ENCODE results near the gene ORMDL3.
"Not testable (repeated sequence)": the region's sequence is repeated elsewhere in the genome, so short reads cannot be mapped to it uniquely, and the experiment has no call there.

ORMDL3 gene

DNA sequence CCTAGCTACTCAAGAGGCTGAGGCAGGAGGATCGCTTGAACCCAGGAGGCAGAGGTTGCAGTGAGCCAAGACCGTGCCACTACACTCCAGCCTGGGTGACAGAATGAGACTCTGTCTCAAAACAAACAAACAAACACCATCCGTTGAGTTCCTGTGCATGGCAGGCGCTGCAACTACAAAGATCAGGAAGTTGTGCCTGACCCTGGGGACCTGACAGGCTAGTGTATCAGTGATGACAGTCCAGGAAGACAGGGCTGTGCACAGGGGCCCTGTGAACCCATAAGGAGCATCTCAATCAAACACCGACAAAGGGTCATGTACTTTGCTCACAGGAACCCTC is 21.1 kb upstream of the ORMDL3 start:
- DNase-seq: not testable (repeated sequence)

DNA sequence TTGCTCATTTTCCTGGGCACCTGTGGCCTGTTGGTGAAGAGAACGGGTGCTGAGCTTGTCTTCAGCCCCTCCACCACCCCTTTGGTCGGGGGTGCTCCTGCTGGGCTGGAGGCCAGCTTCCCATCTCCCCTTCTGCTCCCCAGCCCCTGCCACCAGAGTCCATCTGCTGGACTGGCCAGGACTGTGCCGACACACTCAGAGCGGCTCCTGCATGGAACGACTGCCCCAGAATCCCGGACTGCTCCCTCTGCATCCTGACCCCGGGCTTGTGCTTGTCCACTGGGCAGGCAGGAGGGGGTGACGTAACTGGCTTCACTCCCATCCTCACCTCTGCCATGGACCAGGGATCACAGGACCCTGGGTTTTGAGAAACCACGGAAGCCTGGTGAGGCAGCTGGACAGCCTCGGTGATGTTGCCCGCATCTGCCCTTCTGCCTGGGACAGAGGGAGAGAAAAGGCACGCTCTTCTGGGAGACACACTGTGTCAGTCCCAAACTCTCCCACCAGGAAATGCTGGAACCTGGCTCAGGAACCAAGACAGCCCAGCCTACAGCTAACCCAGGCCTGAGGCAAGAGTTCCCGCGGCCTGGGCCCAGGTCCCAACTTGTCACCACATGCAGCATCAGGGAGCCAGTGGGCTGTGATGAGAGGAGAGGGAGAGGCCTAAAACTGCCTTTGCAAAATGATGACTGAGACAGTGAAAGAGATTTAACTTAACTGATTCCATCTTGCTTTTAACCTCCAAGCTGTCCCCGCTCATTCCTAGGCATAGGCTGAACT is 19.3 kb upstream of the ORMDL3 start:
- DNase-seq: no peak

DNA sequence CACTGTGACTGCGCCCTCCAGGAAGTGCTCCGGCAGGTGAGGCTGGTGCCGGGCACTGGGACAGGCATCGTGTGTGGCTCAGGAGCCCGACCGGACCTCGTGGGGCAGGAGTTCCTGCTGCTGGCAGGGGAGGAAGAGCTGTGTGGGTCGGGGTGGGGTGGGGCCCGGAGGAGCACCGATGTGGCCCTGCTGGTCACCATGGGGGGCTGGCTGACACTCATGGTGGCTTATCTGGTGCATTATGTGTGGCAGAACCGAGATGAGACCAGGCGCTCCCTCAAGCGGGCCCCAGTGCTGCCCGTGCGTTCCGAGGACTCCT is 17.0 kb upstream of the ORMDL3 start:
- DNase-seq: no peak

DNA sequence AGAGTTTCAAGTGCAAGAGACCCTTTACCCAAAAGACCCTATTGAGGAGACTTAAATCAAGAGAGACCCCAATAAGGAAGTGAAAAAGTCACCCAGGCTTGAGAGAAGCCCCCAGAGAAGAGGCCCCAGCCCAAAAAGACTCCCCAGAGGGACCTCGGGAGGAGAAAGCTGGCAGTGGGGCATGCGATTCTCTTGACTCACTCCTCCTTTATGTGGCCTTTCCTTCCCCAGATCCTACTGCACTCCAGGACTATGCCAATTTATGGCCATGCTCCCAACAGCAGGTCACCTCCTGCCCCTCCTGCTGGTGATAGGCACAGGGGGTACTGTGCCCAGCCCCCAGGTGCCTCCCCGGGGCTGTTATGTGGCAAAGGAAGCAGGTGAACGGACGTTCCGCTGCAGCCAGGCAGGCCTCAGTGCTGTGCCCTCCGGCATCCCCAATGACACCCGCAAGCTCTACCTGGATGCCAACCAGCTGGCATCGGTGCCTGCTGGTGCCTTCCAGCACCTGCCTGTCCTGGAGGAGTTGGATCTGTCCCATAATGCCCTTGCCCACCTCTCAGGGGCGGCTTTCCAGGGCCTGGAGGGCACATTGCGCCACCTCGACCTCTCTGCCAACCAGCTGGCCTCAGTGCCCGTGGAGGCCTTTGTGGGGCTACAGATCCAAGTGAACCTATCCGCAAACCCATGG is 16.4 kb upstream of the ORMDL3 start:
- DNase-seq: no peak

DNA sequence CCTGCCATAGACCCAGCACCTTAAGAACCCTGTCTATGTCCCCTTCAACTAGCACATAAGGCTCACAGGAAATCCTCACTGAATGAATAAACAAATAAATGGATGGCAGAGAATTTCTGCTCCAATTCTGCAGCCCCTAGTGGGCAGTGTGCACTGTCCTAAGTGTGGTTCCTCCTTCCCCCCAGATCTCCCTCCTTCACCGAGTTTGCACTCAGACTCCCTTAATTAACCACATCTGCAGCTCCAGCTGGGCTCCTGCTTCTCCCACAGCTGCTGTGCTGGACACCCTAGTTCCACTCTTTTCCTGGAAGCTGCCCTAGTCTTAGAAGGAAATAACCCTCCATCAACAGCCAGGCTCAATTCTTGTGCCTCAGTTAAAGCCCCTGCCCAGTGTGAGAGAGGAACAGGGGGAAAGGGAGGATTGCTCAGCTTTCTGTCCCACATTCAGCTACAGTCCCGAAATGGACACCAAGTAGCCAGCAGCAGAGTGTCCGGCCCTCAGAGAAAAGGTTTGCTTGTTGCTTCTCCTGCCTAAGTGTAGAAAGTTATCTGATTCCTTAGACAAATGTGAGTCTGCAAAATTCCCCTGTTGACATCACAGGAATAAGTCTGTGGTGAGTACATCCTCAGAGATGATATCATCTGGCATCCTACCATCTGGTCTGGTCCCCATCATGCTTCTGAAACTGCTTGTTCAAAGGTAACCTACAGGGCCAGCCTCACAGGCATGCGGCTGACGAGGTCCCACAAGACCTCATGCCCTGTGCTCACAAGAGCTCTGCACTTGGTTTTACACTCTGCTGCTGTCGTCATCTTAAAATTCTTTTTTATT is 12.4 kb upstream of the ORMDL3 start:
- DNase-seq: no peak

DNA sequence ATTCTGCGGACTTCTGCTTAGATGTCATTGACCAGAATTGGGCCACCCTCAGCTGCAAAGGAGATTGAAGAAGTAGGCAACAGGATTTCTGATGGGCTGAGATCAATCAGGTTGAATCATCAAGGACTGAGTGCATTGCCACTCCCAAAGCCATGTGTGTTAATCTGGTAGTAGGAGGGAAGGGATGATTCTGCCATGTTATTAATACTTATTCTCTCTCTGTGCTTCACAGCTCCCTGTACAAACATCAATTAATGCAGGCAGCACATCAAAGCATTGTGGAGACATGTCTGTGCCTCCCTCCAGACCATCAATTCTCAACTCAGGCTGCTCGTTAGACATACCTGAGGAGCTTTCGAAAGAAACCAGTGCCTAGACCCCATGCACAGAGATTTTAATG is 11.7 kb upstream of the ORMDL3 start:
- no peak for DNase-seq

DNA sequence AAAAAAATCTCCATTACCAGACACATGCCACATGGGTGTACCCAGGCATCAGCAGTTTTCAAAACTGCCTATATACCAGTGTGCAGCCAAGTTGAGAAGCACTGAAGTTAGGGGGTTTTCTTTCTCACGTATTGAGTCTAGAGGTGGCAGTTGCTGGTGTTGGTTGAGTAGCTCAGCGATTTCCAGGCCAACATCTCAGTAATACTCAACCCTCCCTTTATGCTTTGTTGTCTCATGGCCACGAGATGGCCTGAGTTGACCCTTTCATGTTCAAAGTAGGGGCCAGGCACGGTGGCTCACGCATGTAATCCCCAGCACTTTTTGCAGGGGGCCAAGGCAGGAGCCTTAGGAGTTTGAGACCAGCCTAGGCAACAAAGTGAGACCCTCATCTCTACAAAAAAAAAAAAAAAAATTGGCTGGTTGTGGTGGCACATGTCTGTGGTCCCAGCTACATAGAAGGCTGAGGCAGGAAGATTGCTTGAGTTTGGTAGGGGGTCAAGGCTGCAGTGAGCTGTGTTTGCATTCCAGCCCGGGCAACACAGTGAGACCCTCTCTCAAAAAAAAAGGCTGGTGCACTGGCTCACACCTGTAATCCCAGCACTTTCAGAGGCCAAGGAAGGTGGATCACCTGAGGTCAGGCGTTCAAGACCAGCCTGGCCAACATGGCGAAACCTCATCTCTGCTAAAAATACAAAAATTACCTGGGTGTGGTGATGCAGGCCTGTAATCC is 10.9 kb upstream of the ORMDL3 start:
- no peak for DNase-seq

DNA sequence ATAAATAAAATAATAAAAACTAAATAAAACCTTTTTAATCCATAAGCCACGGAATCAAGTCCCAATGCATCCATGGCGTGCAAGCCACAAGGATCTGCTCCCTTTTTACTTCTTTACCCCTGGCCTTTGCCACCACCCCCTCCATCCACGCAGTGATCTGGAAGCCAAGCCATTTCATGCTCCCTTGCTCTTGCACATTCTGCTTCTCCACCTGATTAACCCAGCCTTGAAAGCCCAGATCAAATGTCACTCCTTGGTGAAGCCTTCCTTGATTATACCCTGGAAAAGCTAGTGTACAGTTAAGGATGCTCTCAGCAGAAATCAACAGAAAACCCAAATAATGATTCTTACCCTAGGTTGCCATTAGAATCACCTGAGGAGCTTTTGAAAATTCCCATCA is 10.0 kb upstream of the ORMDL3 start:
- DNase-seq: no peak

DNA sequence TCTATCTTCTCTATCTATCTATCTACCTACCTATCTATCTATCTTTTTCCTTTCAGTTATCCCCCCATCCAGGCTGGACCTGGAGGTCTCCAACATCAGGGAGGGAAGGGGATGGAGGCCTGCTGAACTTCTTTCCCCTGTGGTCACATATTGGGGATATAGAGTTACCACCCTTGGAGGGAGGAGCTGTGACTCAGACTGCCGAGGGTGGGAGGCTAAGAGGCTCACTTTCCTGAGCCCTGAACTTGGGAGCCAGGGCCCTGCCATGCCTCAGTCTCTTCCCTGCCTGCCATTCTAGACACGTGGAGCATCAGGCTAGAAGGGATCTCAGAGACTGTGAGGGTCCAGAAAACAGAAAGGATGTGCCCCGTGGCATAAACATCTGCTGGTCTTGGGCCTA is 8.5 kb upstream of the ORMDL3 start:
- no peak for DNase-seq

DNA sequence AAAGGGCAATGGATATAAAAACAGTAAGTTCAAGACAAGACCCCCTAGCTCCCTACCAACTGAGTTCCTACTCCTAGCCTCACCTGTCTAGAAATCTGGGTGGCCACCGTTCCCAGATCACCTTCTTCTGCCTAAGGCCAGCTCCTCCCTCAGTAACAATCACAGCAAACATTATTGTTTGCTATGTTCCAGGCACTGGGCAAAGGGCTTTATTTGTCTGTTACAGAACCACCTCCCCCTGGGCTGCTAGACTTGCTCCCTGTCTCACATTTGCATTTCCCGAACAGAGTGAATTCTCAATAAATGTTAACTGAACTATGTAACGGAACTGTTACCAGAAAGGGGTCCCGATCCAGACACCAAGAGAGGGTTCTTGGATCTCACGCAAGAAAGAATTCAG is 6.9 kb upstream of the ORMDL3 start:
- DNase-seq: no peak

DNA sequence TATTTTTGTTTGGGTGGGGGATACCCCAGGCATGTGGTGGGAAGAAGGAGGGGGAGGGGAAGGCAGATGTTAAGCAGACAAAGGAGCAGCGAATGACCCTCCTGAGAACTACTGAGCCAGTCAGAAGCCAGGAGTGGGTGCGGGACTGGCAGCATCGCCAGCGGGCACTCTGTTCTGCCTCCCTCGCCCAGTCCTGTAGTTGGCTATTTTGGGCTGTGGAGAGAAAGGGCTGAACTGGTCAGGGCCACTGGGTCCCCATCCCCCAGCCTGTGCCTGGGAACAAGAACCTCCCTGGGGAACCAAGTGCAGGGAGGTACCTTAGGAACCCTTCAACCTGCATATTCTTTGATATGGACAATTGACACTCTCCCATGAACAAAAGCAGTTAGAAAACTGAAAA is 6.5 kb upstream of the ORMDL3 start:
- DNase-seq: no peak

DNA sequence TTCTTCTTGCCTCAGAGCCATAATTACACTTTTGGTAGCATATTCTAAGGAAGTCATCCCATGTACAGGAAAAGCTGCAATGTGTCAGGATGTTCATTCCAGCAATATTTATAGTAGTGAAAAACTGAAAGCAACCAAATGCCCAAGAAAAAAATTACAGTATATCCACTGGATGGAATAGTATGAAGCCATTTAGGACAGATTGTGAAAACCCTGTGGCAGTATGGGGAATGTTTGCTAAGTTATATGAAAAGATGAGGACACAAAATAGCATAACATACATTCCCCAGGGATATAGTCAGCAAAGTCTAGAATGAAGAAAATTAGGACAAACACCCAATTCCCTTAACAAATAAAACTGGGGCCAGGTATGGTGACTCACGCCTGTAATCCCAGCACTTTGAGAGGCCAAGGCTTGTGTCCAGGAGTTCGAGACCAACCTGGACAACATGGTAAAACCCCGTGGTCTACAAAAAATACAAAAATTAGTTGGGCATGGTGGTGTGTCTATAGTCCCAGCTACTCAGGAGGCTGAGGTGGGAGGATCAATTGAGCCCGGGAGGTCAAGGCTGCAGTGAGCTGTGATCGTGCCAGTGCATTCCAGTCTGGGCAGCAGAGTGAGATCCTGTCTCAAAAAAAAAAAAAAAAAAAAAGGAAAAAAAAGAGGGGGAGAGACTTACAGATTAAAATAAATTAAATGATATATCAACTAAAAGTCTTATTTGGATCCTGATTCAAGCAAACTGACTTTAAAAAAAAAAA is 2.4 kb upstream of the ORMDL3 start:
- no peak for DNase-seq

DNA sequence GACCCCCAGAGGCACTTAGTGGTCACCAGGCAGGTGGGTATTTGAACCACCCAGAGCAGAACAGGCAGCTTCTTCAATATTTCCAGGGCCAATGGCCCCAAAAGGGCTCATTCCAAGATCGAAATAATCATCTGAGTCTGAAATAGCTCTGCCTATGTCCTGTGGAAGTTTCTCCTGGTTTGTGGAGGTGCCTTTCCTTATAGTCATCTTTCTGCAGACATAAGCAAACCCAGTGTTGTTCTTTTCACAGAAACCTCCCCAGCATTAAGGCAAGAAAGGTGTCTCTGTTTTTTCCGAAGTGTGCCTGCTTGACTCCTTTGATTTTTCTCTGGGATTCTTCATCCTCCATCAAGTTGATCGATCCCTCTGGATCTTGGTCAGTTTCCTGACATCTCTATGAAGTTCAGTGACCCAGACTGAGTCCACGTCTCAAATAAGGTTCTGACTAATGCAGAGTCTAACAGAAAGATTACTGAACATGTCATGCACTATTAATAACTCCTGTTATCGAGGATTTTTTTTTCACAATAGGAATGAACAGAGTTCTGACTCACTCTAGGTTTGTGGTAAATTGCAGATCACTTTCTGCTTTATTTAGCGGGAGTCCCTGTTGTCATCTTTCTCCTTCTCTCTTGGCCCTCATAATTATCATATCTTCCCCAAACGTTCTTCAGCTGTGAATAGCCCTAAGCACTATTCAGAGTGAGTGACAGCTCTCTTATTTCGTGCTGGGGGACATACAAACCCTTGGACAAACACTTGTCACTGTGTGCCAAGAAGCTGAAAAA is 1.7 kb upstream of the ORMDL3 start:
- no peak for DNase-seq

DNA sequence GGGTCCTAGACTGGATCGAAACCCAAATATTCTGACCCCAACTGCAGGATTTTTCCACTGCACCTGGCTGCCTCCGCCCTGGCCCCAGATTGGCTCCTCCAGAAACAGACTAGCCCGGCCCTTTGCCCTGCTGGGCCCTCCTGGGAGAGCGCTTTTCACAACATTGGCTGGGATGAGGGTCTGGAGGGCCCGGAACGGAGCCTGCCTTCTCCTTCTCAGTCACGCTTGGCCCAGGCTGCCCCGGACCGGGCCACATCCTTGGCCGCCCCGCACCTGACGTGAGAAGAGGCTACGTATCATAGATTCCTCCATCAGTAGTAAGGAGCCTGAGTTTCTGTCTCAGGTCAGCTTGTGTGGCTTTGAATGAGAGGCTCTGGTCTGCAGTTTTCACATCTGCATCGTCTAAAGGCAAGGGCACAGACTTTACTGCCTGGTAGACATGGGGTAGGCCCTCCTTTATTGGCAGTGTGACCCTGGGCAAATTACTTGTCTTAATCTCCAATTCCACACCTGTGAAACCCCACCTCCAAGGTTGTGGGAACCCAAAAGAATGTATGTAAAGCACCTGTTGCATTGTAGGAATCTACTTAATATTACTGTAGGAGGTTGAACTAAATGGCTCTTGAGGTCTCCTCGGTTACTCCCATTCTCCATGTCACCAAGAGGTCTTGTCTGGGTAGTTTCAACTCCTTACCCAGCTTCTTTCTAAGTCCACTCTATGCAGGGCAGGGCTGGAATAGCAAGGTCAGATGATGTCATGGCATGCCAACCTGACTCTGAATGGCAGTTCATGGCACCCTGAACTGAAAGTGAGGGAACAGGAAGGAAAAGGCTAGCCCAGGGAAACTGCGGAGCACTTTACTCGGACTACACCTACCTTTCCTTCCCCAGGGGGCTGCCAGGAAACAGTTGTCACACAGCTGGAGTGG is 792 bp upstream of the ORMDL3 start:
- DNase-seq: no peak

DNA sequence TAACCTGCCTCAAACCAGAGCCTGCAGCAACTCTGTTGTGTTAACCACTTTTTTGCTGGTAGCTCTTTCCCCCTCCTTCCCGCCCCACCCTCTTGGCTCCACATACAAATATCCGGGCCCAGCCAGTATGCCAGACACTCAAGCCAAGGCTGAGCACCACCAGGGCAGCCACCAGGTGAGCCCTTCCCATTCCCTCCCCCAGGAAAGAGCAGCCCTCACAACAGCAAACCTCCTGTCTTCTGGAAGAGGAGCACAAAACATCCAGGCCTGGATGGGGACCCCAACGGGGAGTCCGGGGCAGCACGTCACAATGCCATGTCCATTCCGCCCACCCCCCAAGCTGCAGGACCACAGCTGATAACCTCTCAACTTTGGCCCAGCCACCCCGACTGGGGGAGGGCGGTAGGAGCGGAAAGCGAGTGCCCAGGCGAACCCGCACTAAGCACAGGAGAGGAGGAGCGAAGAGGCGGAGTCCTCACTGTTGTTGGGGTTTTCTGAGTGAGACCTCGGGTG is 757 bp downstream of the ORMDL3 start:
- no peak for DNase-seq

DNA sequence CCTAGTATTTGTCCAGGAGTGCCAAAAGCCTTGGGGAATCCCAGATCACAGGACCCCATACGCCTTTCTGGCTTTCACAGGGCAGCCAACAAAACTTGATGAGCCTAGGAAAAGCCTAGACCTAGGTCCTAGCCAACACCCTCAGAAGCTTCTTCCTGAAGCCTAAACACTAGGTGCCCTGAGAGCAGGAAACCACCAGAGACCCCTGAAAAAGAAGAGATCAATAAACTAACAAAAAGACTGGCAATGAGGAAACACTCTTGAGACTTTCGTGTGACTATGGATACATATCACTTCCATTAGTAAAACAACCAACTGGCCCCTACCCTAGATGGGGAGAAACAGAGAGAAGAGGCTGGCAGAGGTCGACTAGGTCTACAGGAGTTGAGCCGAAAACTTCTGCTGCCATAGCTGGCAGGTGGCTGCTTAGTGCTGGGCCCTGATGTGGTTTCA is 1.2 kb downstream of the ORMDL3 start:
- DNase-seq: no peak

DNA sequence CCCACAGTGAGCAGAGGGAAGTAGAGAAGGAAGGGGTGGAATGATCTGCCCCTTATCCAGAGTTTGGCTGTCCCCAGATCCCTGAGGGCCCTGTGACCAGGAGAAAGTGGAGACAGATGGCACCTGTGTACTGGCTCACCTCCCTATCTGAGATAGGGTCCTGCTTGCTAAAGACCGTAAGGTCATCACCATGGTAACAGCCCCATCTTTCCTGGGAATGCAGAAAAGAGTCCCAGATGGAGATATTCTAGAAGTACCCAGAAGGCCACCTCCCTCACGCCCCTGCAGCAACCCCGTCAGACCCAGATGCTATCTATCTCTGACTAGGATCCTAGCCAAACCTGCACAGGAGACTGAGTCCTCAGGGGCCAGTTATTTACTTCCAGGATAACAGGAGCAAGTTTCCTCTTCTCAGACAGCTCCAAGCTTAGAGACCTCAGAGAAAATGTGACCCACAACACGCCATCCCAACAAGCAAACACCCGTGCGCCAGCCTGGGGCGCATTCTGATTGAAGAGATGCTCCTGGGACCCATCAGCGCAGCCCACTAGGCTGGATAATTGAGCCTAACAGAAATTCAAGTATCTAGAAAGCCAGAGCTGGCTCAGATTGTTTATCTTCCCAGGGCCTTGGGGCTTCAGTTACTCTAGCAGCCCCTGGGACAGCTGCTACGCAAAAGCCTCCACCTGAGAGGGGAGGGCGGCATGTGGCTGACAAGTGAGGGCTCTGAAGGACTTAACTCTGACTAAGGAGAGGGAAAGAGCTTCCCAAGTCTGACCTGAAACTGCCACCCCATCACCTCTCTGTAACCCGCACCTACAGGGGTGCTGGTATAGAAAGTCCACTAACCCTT is 1.9 kb downstream of the ORMDL3 start:
- no peak for DNase-seq

DNA sequence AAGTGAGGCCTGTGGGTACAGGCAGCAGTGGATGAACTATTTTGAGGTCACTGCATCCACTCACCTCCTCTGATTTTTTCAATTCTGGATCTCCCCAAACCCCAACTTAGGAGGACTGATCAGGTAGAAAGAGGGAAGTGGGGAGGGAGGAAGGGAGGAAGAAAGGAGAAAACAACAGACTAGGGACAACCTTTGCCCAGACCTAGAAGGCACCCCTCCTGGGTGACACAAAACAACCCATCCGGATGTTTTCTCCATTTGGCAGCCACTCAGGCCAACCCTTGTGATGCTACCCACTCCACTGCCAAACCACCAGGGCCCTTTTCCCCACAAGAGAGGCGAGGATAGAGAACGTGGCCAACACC is 2.7 kb downstream of the ORMDL3 start:
- no peak for DNase-seq

Data from NCI-H2081 treated with DMSO at 0.1 percent for 48 hours (cell line).